HG02870 (cell line): ENCODE data around the gene DIP2C.

Source experiments
- ATAC-seq: cut with Tn5 transposase; IDR thresholded peaks from one replicate; pipeline ENCODE4 v1.9.1; 2021; ENCODE audit warnings: mild to moderate bottlenecking, moderate library complexity; ENCODE audit not compliant: unreplicated experiment

DIP2C gene

DNA sequence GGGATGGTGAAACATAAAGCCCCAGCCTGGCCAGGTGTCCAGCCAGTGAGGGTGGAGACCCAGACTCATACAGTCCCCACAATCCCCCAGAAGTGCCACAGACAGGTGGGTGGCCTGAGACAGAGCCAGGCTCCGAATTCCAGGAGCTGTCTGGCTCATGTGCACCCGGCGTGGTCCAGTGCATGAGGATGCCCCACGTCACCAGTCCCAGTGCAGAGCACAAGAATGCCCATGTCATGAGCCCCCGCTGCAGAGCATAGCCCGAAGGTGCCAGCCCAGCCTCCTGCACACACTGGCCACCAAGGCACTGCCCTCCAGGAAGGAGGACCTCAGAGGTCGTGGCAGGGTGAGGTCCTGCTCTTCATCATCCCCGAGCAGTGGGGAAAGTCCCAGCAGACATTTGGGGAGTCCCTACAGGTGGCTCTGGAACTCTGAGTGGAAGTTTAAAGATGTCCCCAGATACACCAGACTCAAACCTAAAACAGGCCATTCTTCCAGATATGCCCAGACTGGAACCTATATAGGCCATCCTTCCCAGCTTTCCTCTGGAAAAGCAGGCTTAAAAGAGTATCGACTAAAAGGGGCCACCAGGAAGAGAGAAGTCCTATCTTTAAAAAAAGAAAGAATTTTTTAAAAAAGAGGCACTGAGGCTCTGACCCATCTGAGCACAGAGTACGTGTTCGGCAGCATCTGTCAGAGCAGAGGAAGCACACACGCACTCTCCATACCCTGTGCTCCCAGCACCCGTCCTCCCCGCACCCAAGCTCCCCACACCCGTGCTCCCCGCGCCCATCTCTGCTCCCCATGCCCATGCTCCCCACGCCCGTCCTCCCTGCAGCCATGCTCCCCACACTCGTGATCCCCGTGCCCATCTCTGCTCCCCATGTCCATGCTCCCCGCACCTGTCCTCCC is 11.5 kb downstream of the DIP2C start:
- peak; percentile 46 for ATAC-seq

DNA sequence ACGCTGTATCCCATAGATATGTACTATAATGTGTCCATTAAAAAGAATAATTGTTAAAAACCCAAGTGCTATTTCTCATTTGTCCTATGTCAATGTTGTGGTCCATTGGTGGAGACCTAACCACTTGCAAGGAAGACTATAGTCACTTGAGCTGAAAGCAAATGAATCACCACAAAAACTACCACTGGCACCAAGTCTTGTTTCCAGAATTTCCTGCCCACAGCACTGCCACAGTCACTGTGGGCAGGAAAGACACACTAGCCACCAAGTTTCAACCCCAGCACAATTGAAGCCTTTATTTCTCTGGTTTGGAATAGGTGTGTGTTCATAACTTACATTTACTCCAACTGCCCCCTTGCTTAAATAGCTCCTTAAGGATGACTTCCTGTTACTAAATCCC is 12.4 kb downstream of the DIP2C start:
- ATAC-seq, result no peak

DNA sequence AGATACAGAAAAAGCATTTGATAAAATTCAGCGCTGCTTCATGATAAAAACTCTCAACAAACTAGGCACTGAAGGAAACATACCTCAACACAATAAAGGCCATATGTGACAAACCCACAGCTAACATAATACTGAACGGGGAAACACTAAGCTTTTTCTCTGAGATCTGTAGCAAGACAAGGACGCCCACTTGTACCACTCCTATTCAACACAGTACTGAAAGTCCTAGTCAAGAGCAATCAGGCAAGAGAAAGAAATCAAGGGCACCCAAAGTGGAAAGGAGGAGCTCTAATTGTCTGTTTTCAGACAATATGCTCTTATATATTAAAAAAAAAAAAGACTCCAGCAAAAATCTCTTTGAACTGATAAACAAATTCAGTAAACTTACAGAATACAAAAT is 13.3 kb downstream of the DIP2C start:
- peak; percentile 82 for ATAC-seq

DNA sequence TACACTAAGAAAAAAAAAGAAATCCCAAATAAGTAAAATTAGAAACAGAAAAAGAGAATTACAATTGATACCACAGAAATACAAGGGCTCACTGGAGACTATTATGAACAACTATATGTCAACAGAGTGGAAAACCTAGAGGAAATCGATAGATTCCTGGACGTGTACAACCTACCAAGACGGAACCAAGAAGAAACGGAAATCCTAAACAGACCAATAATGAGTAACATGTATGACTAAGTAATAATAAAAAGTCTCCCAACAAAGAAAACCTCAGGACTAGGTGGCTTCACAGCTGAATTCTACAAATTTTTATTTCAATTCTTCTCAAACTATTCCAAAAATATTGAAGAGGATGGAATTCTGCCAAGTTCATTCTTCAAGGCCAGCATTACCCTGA is 13.9 kb downstream of the DIP2C start:
- ATAC-seq, result no peak

DNA sequence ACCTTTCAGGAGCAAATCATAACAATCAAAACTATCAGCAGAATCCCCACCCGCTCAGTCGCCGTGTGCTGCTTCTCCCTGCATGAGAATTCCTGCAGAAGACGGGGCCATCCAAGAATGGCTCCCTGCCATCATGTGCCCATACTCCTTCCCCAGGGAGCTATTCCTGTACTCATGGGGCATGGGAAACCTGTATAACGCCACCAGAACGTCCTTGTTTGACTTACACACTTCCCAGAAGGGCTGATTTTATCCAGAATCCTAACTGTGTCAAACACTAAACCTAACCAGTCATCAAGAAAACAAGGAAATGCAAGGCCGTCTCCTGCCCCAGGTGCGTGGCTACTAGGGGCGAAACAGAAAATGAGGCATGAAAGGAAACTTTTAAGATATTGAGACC is 16.0 kb downstream of the DIP2C start:
- no peak for ATAC-seq

DNA sequence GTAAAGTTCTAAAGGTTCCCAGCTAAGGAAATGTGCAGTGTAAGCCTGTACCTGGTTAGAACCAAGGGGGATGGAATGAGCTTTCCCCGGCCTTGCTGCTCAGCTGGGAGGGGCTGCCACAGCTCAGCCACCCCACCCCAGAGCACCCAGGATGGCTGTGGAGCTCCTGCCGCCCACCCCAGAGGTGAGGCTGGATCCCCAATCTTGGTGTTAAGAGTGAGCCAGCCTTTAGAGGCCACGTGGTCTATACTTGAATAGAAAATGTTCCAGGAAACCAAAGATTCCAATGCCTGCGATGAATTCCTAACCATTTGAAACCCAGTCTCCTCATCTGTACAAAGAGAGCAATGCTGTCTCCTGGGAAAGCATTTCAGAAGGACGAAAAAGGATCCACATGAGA is 16.5 kb downstream of the DIP2C start:
- no peak for ATAC-seq

DNA sequence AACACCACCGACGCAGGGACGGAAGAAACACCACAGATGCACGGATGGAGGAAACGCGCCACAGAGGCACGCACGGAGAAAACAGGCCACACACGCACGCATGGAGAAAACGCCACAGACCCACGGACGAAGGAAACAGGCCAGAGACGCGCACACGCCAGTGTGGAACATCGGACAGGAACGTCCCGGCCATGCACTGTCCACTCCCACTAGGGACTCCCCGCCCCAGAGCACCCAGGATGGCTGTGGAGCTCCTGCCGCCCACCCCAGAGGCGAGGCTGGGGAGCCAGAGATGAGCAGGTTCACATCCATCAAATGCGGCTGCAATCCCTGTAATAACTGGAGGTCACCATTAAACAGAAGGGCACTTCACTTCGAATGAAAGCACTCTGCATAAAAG is 17.3 kb downstream of the DIP2C start:
- no peak for ATAC-seq

DNA sequence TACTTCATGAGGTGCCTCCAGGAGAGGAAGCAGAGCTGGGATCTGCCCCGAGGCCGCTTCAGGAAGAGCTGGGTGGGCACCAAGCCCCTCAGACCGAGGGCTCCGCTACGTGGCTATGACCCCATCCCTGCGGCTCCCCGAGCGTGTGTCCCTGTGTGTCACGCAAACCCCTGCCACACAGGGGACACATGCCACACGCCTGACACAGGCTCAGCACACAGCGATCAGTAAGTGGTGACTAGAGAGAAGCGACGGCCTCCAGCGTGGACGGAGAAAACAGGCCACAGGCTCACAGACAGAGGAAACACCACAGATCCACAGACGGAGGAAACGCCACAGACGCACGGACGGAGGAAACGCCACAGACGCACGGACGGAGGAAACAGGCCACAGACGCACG is 18.5 kb downstream of the DIP2C start:
- ATAC-seq, result no peak

DNA sequence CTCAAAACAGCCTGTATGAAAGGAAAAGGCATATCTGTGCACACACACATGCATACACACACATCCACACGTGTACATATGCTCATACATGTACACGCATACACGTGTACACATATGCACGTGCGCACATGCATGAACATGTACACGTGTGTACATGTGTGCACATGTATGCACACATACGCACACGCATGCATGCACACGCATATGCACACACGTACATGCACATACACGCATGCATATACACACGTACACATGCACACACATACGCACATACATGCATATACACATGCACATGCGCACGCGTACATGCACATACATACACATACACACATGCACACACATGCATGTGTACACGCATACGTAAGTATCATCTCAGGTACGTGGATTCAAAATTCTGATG is 19.4 kb downstream of the DIP2C start:
- ATAC-seq, result no peak

DNA sequence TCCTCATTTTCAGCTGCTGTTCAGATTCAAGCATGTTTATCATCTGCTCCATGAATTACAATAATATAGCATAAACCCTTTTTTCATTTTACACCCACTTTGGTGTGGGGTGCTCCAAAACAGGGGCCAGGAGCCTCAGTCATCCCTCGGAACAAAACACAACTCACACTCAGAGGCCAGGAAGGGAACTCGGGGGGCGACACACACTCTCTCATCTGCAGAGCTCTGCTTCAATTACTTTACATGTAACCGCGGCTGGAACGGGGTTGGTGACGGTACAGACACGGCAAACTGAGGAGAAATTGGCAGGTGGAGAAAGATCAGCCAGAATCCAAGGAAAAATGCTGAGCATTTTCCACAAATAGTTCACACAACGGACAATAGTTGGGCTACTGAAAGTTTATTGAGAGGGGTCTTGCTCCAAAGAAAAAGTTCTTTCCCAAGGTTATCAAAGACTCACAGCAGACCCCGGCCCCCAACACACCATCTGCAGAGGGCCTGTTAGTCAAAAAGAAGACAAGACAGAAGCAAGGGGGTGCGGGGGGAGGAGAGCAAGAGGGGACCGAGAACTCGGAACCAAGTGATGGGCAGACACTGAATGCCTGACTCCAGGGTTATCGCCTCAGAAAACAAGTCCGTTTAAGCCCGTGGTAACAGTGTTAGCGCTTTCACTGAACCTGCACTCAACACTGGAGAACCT is 20.5 kb downstream of the DIP2C start:
- ATAC-seq, result no peak

DNA sequence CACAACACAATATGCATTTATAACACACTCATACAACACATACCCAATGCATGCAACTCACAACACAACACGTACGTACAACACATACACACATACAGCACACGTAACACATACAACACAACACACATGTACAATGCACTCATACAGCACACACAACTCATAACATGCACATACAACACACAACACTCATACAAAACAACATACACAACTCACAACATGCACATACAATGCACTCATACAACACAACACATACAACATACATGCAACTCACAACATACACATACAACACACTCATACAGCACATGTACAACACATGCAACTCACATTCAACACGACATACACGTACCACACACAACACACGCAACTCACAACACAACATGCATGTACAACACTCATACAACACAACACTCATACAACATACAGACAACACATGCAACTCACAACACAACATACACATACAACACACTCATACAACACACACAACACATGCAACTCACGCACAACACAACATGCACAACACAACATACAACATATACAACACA is 21.8 kb downstream of the DIP2C start:
- no peak for ATAC-seq

DNA sequence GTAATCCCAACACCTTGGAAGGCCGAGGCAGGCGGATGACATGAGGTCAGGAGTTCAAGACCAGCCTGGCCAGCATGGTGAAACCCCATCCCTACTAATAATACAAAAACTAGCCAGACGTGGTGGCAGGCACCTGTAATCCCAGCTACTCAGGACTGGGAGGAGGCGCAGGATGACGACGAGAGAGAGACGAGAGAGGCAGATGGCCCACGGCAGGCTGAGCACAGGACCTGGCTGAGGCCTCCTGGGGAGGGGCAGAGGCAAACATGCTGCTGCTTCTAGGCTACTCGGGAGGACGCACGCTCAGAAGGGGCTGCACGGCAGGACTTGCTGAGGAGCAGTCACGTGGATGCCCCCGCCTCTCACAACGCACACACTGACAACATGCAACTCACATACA is 22.4 kb downstream of the DIP2C start:
- ATAC-seq, result no peak

DNA sequence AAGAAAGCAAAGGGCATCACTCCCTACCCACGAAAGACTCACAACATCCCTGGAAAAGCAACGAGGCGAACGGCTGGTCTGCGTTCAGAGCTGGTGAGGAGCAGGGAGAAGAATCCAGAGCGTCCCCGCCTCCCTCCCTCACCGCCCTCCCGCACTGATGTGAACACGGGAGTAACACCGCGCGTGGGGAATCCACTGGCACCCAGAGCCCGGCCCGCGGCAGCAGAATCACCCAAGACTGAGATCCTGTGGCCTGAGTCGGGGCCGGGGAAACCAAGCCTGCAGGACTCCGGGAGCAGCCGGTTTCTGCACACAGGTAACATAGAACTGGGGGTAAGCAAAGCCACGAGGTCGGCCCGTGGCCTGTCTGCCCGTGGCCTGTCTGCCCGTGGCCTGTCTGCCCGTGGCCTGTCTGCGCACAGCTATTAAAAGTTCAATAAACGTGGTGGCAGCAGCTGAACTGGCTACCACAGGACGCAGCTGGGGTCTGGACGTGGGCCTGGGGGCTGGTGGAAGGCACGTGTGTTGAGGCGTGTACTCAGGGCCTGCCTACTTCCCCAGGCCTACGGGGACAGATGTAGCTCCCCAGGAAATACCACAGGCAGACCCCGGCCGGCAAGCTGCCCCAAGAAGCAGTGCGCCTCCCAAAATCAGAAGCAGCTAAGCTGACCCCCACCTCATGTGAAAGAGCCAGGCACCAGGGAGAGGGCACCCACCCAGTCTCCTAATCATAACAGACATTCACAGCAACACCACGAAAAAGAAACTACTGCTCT is 23.0 kb downstream of the DIP2C start:
- ATAC-seq, result no peak

DNA sequence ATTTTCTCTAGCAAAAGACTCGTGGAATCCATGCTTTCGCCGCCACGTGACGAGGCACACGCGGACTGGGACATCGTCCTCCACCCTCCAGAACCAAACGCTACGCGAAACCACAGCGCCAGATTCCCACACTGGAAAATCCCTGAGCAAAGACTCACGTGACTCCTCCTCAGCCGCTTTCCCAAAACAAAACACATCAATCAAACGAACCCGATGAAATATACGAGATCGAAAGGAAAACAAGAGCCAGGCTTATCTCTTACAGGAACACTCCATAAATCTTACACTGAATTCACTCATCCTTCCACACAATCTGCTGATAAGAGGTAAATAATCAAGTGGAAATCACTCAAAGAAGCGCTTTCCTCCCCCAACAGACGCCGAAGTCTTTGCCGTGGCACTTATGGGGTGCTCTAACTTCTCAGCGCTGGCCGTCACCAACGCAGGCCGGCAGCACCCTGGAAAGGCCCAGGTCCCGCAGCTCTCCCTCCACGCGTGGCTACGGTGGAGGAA is 23.8 kb downstream of the DIP2C start:
- no peak for ATAC-seq

DNA sequence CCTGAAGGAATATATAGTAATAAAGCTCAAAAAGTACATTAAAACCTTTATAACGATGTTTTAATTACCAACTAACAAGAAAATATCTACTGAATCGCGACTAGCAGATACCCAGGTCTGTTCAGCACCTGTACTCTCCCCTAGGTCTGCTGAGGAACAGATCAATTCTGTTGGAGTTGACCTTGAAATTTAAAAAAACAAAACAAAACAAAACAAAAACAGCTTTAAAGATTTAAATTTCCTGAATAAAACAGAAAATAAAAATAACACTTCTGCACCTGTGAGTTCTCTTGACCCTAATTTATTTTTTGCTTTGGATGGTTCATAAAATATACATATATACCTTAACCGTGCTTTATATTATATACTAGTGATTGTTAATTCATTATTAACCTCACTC is 24.6 kb downstream of the DIP2C start:
- ATAC-seq, result no peak

DNA sequence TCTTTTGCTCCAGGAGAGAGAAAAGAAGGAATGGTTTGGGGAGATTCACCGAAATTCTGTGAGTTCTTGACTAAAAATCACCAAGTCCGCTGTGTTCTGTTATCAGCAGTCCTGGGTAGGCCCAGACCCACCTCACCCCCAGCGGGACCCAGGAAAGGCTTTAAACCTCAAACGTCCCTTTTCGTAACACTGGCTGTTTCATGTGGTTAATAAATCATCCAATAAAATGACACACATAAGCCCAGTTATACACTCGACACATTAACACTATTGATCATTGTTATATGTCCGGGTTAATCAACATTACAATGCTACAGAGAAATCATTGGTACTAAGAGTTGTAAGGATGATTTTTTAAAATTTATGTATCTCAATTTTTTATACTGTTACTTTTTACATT is 25.2 kb downstream of the DIP2C start:
- ATAC-seq, result no peak

DNA sequence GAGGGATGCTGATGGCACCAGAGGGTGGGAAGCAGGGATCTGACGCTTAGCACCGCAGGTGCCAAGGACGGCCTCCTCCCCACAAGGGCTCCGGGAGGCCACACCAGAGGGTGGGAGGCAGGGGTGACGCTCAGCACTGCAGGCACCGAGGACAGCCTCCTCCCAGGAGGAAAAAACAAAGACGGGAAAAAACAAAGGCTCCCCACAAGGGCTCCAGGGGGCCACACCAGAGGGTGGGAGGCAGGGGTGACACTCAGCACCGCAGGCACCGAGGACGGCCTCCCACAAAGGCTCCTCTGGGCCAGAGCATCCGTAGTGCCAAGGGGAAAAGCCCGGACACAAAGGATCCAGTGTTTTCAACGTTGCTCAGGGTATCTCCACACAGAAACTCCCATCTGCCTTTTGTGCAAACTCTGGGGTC is 25.6 kb downstream of the DIP2C start:
- ATAC-seq, result no peak

DNA sequence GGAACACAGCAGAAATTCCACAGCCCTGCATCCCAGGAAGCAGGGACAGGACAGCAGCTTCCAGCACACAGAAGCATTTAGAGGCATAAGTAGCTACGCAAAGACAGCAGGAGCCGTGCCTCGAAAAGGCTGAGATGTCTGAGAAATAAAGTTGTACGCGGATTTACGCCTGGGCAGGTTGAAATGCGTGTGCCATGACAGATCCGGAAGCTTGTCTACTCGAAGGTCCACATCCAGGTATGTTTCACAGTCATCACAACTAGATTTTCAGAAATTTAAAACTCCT is 26.1 kb downstream of the DIP2C start:
- ATAC-seq, result no peak

DNA sequence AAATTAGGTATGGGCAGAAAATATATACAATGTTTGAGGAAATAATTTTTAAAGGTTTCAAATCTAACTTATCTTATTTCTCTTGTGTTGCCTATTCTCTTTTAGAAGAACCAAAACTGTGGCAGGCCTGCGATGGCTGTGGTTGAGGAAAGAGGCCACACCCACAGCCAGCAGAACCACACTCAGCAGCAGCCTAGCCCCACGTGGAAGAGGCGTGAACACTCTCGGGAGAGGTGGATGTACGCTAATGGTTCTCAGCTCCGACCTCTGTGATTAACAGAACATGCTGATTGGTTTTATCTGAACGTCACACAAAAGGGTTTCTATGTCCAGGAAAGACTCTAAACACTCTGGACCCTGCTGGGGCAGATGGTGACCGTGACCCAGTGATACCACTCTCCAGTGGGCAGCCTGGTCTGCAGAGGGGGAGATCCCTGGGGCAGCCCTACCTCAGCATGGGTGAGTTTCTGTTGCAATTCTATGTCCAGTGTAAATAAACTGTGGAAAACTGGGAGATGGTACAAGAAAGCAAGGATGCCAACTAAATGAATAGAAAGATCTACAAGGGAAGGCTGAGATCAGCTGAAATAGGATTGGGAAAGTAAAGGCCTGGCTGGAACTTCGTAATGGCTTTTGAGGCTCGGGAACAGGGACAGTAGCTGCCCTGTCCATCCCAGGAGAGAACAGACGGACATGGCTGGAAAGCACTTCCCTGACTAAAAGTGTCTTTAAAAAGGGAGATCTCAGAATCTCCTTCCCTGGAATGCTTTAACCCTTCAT is 26.6 kb downstream of the DIP2C start:
- ATAC-seq, result no peak

DNA sequence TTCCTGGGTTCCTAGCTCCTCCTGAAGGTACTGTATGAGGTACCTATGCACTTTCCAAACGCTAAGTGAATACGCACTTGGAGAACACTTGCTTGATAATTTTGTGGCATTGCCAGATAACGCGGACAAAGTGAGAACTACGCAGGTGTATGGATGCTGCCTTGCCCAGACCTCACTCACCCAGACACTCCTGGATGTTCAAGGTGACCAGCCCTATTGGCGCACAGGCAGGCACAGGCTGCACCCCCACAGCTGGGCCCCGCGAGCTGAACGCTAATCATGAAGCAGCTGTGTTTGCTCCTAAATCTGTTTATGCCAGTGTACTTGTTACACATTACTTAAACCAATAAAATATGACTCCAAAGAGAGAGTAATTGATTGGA is 27.3 kb downstream of the DIP2C start:
- no peak for ATAC-seq
